Adrenal gland (tissue), 12 donors: ENCODE data around the gene ATG101. TPM values are rescaled to one million over a fixed set of nuclear protein-coding genes. Genes with fewer than 3 reads are reported as not detected.
A peak's percentile ranks its signal among the peaks of the same experiment; 100 is the strongest.

Experiments used
- DNase-seq, 7 donors: peaks; one replicate each; pipeline ENCODE4 v3.0.0-alpha.2; 2019 to 2020
- H3K27ac ChIP-seq, 5 donors: fragments of 200-600 bp; sonication (generic) in 4 of 5; 1 replicate in 3 of 5; 2 replicates in 2 of 5; pipeline versions ENCODE4 v1.5.1 to v1.8.0; 2016 to 2020; ENCODE audit warnings: mild to moderate bottlenecking in 1 of 5
- H3K27me3 ChIP-seq: fragments of 200-600 bp; 2 replicates; pipeline ENCODE4 v1.8.0; 2021
- H3K36me3 ChIP-seq, 2 donors: fragments of 200-600 bp; replicated peaks in 1 of 2; 1 replicate in 1 of 2; 2 replicates in 1 of 2; pipeline versions ENCODE4 v1.5.1 to v1.8.0; 2018 to 2022
- H3K4me1 ChIP-seq, 2 donors: fragments of 200-600 bp; replicated peaks in 1 of 2; 1 replicate in 1 of 2; 2 replicates in 1 of 2; pipeline versions ENCODE4 v1.5.1 to v1.8.0; 2018 to 2021
- H3K4me3 ChIP-seq, 4 donors: fragments of 200-600 bp; sonication (generic) in 3 of 4; one replicate each; pipeline ENCODE4 v1.5.1; 2016 to 2018
- H3K9me3 ChIP-seq, 3 donors: fragments of 200-600 bp; sonication (generic) in 1 of 3; replicated peaks in 1 of 3; 1 replicate in 2 of 3; 2 replicates in 1 of 3; pipeline versions ENCODE4 v1.5.1 to v1.8.0; 2016 to 2021
- POLR2A ChIP-seq, 2 donors: fragments of 450-650 bp; IDR thresholded peaks; one replicate each; pipeline ENCODE4 v1.6.1; 2017; ENCODE audit warnings: antibody characterized with exemption in 2 of 2, mild to moderate bottlenecking in 2 of 2, moderate library complexity in 1 of 2
- WGBS, 4 donors: extraction: QIAGEN DNeasy Blood & Tissue Kit in 2 of 4; methylation state at CpG; one replicate each; pipeline versions ENCODE4 v1.1.5 to v1.1.7; 2013 to 2017; 5-methylcytosine and 5-hydroxymethylcytosine counted together
- intact Hi-C, 2 donors: fragments of 100-400 bp; cut with DNase I; formaldehyde crosslinking; loops; one replicate each; pipeline versions ENCODE4 v1.14.1 to v1.15.0; 2022 to 2023
- polyA plus RNA-seq, 3 donors: library from polyadenylated mRNA; stranded (reverse); fragments of 200-250 nt in 2 of 3; fragments of 350-450 nt in 1 of 3; fragmentation: Illumina TruSeq in 1 of 3; extraction: RNeasy Lipid Tissue Mini Kit (QIAGEN cat#74804) in 1 of 3; gene quantifications; one replicate each; pipeline ENCODE4 v1.2.3, GENCODE V29; 2013 to 2014
- total RNA-seq, 9 donors: library from RNA; depleted of rRNA in 4 of 9; stranded (reverse); fragments of >200 nt in 4 of 9; fragments of 120-200 nt in 1 of 9; fragmentation: NEBNext Ultra II Directional in 1 of 9; extraction: Animal tissue kit (Norgen Biotek cat#: 25700) in 1 of 9; gene quantifications; one replicate each; pipeline versions ENCODE4 v1.1.0 to v1.2.4, GENCODE V29; 2013 to 2023
- TF ChIP-seq, protein P1 (sequence below), 6 experiments: fragments of 450-650 bp in 4 of 6; fragments of 200-600 bp in 2 of 6; sonication (generic) in 1 of 6; IDR thresholded peaks; 1 replicate in 5 of 6; 2 replicates in 1 of 6; pipeline versions ENCODE4 v1.5.1 to v1.8.0; 2016 to 2021; ENCODE audit warnings: antibody characterized with exemption in 6 of 6, mild to moderate bottlenecking in 2 of 6, moderate library complexity in 1 of 6
- donor health status: healthy with polysubstance abuse.
- donor health status: Bipolar disorder and iron deficiency.
- donor health status: DM: yes; HTN: yes; CAD: no.
- donor health status: DM: no; HTN: no; CAD: no.
- donor health status: DM: no; HTN: no; CAD: no.
- donor health status: DM: yes; HTN: yes; CAD: no.

Gene ATG101
- total and polyA plus RNA-seq, 12 donors = 20.9 to 60.4 (median 36.9) TPM

DNA sequence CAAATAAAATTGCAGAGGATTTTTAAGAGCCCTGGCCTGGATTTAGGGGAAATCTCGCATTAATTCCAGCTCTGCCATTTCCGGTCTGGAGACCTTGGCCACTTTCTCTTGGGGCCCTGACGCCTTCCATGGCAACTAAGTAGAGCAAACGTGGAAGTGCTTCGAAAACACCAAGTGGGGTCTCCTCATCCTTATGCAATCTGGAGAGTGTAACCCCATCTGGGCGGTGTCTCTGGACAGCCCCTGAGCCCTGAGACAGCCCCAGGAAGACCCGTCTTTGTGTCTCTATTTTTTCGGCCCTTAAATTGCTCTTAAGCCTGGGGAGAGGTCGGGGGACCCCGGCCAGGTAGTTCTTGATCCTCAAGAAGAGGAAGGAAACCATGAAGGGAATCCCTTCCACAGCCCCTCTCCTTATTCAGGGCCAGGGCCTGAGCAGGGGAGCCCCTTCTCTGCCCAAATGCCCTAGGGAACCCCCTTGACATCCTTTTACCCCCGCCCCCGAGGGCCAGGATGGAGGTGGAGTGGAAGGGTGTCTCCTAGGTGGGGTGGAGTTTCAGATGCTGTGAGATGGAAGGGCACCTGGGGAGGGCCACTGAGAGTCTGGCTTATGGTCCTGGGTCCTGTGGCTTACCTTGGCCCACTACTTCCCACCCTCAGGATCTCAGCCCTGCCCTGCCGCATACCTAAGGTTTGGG, 36.2 kb upstream of the ATG101 start:
- peak in 3 of 7 donors; percentile 35 to 58 (median 49) for DNase-seq
- TF ChIP-seq POLR2A (IDR thresholded peaks at IDR 0.05) = no peak
- TF ChIP-seq, protein P1, sequence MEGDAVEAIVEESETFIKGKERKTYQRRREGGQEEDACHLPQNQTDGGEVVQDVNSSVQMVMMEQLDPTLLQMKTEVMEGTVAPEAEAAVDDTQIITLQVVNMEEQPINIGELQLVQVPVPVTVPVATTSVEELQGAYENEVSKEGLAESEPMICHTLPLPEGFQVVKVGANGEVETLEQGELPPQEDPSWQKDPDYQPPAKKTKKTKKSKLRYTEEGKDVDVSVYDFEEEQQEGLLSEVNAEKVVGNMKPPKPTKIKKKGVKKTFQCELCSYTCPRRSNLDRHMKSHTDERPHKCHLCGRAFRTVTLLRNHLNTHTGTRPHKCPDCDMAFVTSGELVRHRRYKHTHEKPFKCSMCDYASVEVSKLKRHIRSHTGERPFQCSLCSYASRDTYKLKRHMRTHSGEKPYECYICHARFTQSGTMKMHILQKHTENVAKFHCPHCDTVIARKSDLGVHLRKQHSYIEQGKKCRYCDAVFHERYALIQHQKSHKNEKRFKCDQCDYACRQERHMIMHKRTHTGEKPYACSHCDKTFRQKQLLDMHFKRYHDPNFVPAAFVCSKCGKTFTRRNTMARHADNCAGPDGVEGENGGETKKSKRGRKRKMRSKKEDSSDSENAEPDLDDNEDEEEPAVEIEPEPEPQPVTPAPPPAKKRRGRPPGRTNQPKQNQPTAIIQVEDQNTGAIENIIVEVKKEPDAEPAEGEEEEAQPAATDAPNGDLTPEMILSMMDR (IDR thresholded peaks at IDR 0.05) = no peak
- intact Hi-C loops = loop anchor here in 1 of 2 donors (2.0 kb wide), 1 partner anchor 17 kb away; the partner anchor contains the start of gene NR4A1
- Histone ChIP-seq H3K27ac (peak overlapping the region; percentile 74 to 95 (median 90)), H3K36me3 (no peaks in the 10 kb centered on the region), H3K27me3 (no peaks in the 10 kb centered on the region), H3K4me1 (peaks cover 22 to 34% of the 10 kb centered on the region in 2 donors), H3K4me3 (peak overlapping the region in 2 of 4 donors; percentile 14 to 30), H3K9me3 (no peaks in the 10 kb centered on the region)
- WGBS, 4 donors = 58 to 65% (median 64%) methylated on average over 10 to 13 of the region's 13 CpGs

DNA sequence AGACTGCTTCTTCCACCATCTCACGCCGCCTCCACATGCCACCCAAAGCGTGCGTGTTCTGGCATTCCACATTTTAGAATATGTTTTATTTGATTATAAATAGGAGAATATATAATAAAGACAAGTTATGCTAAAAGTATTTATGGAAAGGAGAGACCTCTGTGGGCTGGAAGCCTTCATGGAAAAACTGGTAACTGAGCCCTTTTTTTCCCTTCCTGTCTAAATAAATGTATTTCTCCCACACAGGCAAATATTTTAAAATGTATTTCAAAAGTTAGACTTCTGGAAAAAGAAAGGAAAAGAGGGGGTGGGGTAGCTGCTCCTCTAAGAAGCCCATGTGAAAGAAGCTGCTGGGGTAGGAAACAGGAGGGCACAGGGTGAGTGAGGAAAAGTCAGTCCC, 34.6 kb upstream of the ATG101 start:
- no peak overlapping the region for H3K4me3 ChIP-seq
- H3K36me3 ChIP-seq = no peaks in the 10 kb centered on the region
- no peak for DNase-seq
- no peak for TF ChIP-seq POLR2A (IDR thresholded peaks at IDR 0.05)
- TF ChIP-seq, protein P1 (IDR thresholded peaks at IDR 0.05) = no peak
- H3K27ac ChIP-seq = peak overlapping the region in 1 of 5 donors; percentile 12
- peaks cover 27 to 49% of the 10 kb centered on the region in 2 donors for H3K4me1 ChIP-seq
- intact Hi-C loops = no loop called here
- H3K27me3 ChIP-seq = no peaks in the 10 kb centered on the region
- 90 to 93% (median 91%) methylated on average over 4 of the region's 4 CpGs for WGBS, 4 donors
- no peaks in the 10 kb centered on the region for H3K9me3 ChIP-seq

DNA sequence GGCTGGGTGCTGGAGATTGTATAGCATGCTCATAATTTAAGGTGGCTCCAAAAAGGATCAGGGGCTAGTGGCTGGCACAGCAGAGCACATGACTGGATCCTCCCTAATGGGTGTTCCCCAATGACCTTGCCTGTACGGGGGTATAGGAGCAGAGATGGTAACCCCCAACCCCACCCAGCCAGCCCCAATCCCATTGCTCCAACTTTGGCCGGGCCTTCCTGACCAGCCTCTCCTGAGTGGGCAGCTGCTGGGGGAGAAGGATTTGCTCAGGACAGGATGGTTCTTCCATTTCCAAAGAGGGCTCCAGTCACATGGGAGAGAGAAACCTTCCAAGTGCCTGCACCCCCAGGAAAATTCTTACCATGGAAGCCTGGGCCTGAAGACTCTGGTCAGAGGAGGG, 33.9 kb upstream of the ATG101 start:
- Histone ChIP-seq H3K4me3 (no peak overlapping the region), H3K36me3 (no peaks in the 10 kb centered on the region), H3K27ac (peak overlapping the region; percentile 3 to 92 (median 77)), H3K27me3 (no peaks in the 10 kb centered on the region), H3K4me1 (peaks cover 27 to 49% of the 10 kb centered on the region in 2 donors), H3K9me3 (no peaks in the 10 kb centered on the region)
- 50 to 100% (median 74%) methylated on average over 1 to 2 of the region's 2 CpGs for WGBS, 4 donors
- TF ChIP-seq, protein P1 (IDR thresholded peaks at IDR 0.05) = no peak
- no peak for TF ChIP-seq POLR2A (IDR thresholded peaks at IDR 0.05)
- intact Hi-C loops = no loop called here
- peak in 2 of 7 donors; percentile 13 to 35 for DNase-seq

DNA sequence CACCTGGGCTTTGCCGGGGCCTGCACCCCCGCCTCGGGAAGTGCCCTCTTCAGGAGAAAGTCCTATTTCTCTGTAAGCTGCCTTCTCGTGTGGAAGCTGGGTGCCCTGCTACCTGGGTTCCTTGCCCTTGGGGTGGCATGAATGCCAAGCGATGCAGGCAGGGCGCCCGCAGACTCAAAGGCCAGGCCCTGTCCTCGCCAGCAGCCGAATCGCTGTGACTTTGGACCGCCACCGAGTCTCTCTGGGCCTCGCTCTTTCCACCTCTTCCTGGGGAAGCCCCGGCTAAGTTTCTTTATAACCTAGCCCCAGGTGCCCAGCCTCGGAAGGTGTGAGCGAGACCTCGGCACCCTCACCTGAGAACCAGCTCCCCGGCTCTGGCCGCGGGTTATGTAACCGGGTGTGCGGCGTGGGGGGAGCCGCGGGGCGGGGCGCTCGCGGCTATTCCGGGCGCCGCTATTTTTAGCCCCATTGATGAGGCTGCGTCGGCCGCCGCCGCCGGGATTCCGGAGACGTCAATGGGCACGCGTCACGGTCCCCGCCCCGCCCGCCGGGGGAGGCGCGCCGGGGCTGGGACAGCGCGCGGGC, 33.1 kb upstream of the ATG101 start:
- 5 to 12% (median 6%) methylated on average over 9 to 53 of the region's 53 CpGs; no CpG with 5 or more reads in 1 of the 4 donors for WGBS, 4 donors
- H3K9me3 ChIP-seq = no peaks in the 10 kb centered on the region
- peak overlapping the region in 1 of 4 donors; percentile 72 for H3K4me3 ChIP-seq
- TF ChIP-seq POLR2A (IDR thresholded peaks at IDR 0.05) = peak; percentile 45 to 79
- TF ChIP-seq, protein P1 (IDR thresholded peaks at IDR 0.05) = no peak
- peaks cover 27 to 49% of the 10 kb centered on the region in 2 donors for H3K4me1 ChIP-seq
- H3K27me3 ChIP-seq = no peaks in the 10 kb centered on the region
- peak overlapping the region; percentile 3 to 92 (median 77) for H3K27ac ChIP-seq
- H3K36me3 ChIP-seq = no peaks in the 10 kb centered on the region
- peak; percentile 80 to 95 (median 93) for DNase-seq
- intact Hi-C loops = no loop called here
